GM18499 (cell line): Measurements from ENCODE around the gene PLA2G3.
"Not testable (repeated sequence)": the region's sequence is repeated elsewhere in the genome, so short reads cannot be mapped to it uniquely, and the experiment has no call there.

Experiments used
- ATAC-seq: cut with Tn5 transposase; IDR thresholded peaks from one replicate; pipeline ENCODE4 v1.9.1; 2021; ENCODE audit warnings: moderate number of reproducible peaks; ENCODE audit not compliant: insufficient read depth, unreplicated experiment

PLA2G3 gene

GRCh38 chr22:31139866-31140716, at the start of gene PLA2G3:
Gene PLA2G3, minus strand, starts transcription at chr22:31140508. Its CDS starts 154 bp downstream, at chr22:31140354.
- no peak for ATAC-seq

- ATAC-seq: no peak
These were observed 47.3 kb upstream of the PLA2G3 start for GRCh38 chr22:31187627-31188026.

- ATAC-seq: no peak
These were observed 44.7 kb upstream of the PLA2G3 start for GRCh38 chr22:31185056-31185455.

GRCh38 chr22:31184015-31184414, 43.7 kb upstream of the PLA2G3 start:
- ATAC-seq: no peak

GRCh38 chr22:31179345-31179744, 39.0 kb upstream of the PLA2G3 start:
- no peak for ATAC-seq

GRCh38 chr22:31178859-31179258, 38.6 kb upstream of the PLA2G3 start:
- no peak for ATAC-seq

GRCh38 chr22:31177420-31178162, 37.3 kb upstream of the PLA2G3 start:
- no peak for ATAC-seq

GRCh38 chr22:31176923-31177322, 36.6 kb upstream of the PLA2G3 start:
- ATAC-seq: no peak

- ATAC-seq: no peak
These were observed 33.3 kb upstream of the PLA2G3 start for GRCh38 chr22:31173386-31174145.

- not testable (repeated sequence) for ATAC-seq
These were observed 31.4 kb upstream of the PLA2G3 start for GRCh38 chr22:31171734-31172133.

GRCh38 chr22:31170971-31171370, 30.7 kb upstream of the PLA2G3 start:
- ATAC-seq: no peak

- ATAC-seq: no peak
These were observed 21.9 kb upstream of the PLA2G3 start for GRCh38 chr22:31162015-31162765.

- no peak for ATAC-seq
These were observed 21.1 kb upstream of the PLA2G3 start for GRCh38 chr22:31161386-31161785.

- ATAC-seq: no peak
These were observed 20.1 kb upstream of the PLA2G3 start for GRCh38 chr22:31160328-31160978.

- ATAC-seq: no peak
These were observed 15.1 kb upstream of the PLA2G3 start for GRCh38 chr22:31155422-31155821.

- ATAC-seq: no peak
These were observed 14.7 kb upstream of the PLA2G3 start for GRCh38 chr22:31154975-31155374.

- ATAC-seq: no peak
These were observed 13.0 kb upstream of the PLA2G3 start for GRCh38 chr22:31153357-31153756.

- ATAC-seq: no peak
These were observed 11.6 kb upstream of the PLA2G3 start for GRCh38 chr22:31151872-31152271.

GRCh38 chr22:31150615-31151014, 10.3 kb upstream of the PLA2G3 start:
- ATAC-seq: no peak
